ES-I3 (cell line): ENCODE data around the gene PARL.
"Not testable (repeated sequence)": the region's sequence is repeated elsewhere in the genome, so short reads cannot be mapped to it uniquely, and the experiment has no call there.

ENCODE experiments used
- H3K36me3 ChIP-seq: 2 replicates; pipeline ENCODE4 v1.6.1; 2013; ENCODE audit warnings: mild to moderate bottlenecking, low read length, control low read depth, moderate library complexity; ENCODE audit not compliant: insufficient read depth
- H3K4me1 ChIP-seq: 2 replicates; pipeline ENCODE4 v1.6.1; 2013; ENCODE audit warnings: mild to moderate bottlenecking, control low read depth, low read length; ENCODE audit not compliant: insufficient read depth
- H3K9ac ChIP-seq: 2 replicates; pipeline ENCODE4 v1.6.1; 2013; ENCODE audit warnings: low read depth, mild to moderate bottlenecking, low read length, moderate library complexity
- H3K9me3 ChIP-seq: 2 replicates; pipeline ENCODE4 v1.6.1; 2013; ENCODE audit warnings: mild to moderate bottlenecking, low read length, moderate library complexity; ENCODE audit not compliant: control insufficient read depth, insufficient read depth

The PARL gene

DNA sequence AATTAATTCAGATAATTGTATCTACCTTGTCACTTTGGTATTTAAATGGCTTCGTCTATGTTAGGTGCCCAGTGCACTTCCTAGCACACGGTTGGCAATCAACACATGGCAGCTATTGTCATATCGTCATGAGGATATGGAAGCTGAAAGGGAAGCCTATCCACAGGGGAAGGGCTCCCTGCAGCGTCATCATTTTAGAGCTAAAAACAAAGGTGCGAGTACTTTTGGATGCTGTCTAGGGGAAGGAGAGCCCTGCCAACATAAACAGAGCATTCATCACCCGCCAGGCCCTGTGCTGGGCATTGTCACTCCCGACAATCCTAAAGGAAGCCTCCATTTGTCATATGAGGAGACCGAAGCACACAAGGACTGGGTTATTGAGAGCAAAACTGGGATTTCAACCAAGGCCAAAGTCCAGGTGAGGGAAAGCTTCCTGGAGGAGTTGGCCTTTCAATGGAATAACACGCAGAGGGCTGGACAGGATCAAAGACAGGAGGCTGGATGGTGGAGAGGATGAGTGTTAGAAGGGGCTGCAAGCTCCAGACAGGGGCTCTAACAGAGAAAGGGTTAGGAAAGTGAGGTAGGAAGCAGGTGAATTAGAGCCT, 8.0 kb upstream of the PARL start:
- Histone ChIP-seq H3K36me3 (no peaks in the 10 kb centered on the region), H3K9me3 (no peaks in the 10 kb centered on the region), H3K9ac (no peak overlapping the region), H3K4me1 (no peaks in the 10 kb centered on the region)

DNA sequence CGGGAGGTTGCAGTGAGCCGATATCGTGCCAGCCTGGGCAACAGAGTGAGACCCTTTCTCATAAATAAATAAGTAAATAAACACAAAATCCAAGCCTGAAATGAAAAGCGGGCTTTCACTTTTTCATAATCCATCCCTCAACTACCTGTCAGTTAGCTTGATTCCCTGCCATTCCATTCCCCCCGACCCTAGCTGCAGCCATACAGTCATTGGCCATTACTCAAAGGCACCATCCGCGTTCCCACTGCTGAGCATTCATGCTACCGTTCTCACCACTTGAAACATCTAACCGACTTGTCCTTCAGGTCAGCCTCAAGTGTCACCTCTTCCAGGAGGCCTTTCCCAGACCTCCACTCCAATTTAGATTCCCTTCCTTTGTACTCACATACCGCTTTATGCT, 1.1 kb upstream of the PARL start:
- peaks cover 5% of the 10 kb centered on the region; the same call in 1 of the 2 replicates for H3K4me1 ChIP-seq
- H3K9ac ChIP-seq = no peak overlapping the region
- no peaks in the 10 kb centered on the region for H3K9me3 ChIP-seq
- no peaks in the 10 kb centered on the region for H3K36me3 ChIP-seq

- no peaks in the 10 kb centered on the region for H3K36me3 ChIP-seq
- no peaks in the 10 kb centered on the region for H3K9me3 ChIP-seq
- H3K9ac ChIP-seq = peak overlapping the region; percentile 87
- H3K4me1 ChIP-seq = peaks cover 5% of the 10 kb centered on the region; the same call in 1 of the 2 replicates
Observed at GRCh38 chr3:183884097-183884426, 618 bp downstream of the PARL start.

GRCh38 chr3:183883291-183884096, 1.2 kb downstream of the PARL start:
- H3K4me1 ChIP-seq = peaks cover 5% of the 10 kb centered on the region; the same call in 1 of the 2 replicates
- no peaks in the 10 kb centered on the region for H3K9me3 ChIP-seq
- peak overlapping the region; percentile 87 for H3K9ac ChIP-seq
- H3K36me3 ChIP-seq = no peaks in the 10 kb centered on the region

- peaks cover 5% of the 10 kb centered on the region; the same call in 1 of the 2 replicates for H3K4me1 ChIP-seq
- no peaks in the 10 kb centered on the region for H3K9me3 ChIP-seq
- no peak overlapping the region for H3K9ac ChIP-seq
- H3K36me3 ChIP-seq = no peaks in the 10 kb centered on the region
Observed at GRCh38 chr3:183880121-183880520, 4.6 kb downstream of the PARL start.

DNA sequence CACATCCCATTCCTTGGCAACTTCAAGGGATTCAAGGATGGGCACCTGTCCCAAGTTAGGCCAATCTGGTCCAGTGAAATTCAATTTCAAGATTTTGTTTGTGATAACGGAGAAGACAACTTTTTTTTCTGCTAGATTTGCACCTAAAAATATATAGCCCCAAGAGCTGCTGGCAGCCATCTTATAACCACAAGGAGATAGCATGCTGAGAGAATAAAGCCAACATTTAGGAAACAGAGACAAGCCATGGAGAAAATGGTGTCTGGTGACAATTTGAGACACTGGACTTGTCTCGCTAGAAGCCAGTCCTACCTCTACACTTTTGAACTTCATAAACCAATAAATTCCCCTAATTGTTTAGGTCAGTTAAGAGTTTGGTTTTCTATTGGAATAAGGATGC, 5.4 kb downstream of the PARL start:
- peaks cover 5% of the 10 kb centered on the region; the same call in 1 of the 2 replicates for H3K4me1 ChIP-seq
- no peaks in the 10 kb centered on the region for H3K36me3 ChIP-seq
- H3K9ac ChIP-seq = no peak overlapping the region
- H3K9me3 ChIP-seq = no peaks in the 10 kb centered on the region

GRCh38 chr3:183878071-183878470, 6.6 kb downstream of the PARL start:
- Histone ChIP-seq H3K9ac (no peak overlapping the region), H3K9me3 (no peaks in the 10 kb centered on the region), H3K4me1 (peaks cover 4% of the 10 kb centered on the region; the same call in 1 of the 2 replicates), H3K36me3 (no peaks in the 10 kb centered on the region)

- not testable (repeated sequence) for H3K9ac ChIP-seq, H3K4me1 ChIP-seq, H3K9me3 ChIP-seq, H3K36me3 ChIP-seq
Observed at GRCh38 chr3:183877227-183877626, 7.5 kb downstream of the PARL start.

- H3K36me3 ChIP-seq = no peaks in the 10 kb centered on the region
- no peaks in the 10 kb centered on the region; the same call in 1 of the 2 replicates for H3K4me1 ChIP-seq
- no peak overlapping the region for H3K9ac ChIP-seq
- no peaks in the 10 kb centered on the region for H3K9me3 ChIP-seq
Observed at GRCh38 chr3:183875411-183875810, 9.3 kb downstream of the PARL start.

DNA sequence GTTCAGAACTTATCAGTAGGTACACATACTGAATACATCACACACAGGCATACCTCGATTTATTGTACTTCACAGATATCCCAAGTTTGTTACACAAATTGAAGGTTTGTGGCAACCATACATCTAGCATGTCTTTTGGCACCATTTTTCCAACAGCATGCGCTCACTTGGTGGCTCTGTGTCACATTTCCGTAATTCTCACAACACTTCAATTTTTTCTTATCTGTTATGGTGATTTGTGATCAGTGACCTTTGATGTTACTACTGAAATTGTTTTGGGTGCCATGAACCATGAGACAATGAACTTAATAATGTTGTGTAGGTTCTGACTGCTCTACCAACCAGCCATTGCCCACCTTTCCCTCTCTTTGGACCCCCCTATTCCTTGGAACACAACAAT, 10.8 kb downstream of the PARL start:
- no peaks in the 10 kb centered on the region for H3K36me3 ChIP-seq
- no peaks in the 10 kb centered on the region for H3K9me3 ChIP-seq
- H3K9ac ChIP-seq = no peak overlapping the region
- no peaks in the 10 kb centered on the region; the same call in 1 of the 2 replicates for H3K4me1 ChIP-seq

GRCh38 chr3:183871541-183871940, 13.1 kb downstream of the PARL start:
- H3K9me3 ChIP-seq = no peaks in the 10 kb centered on the region
- no peaks in the 10 kb centered on the region for H3K36me3 ChIP-seq
- H3K4me1 ChIP-seq = no peaks in the 10 kb centered on the region
- H3K9ac ChIP-seq = no peak overlapping the region

GRCh38 chr3:183870563-183870962, 14.1 kb downstream of the PARL start:
- Histone ChIP-seq H3K4me1 (no peaks in the 10 kb centered on the region), H3K9ac (no peak overlapping the region), H3K9me3 (no peaks in the 10 kb centered on the region), H3K36me3 (peaks cover 1% of the 10 kb centered on the region; the same call in 1 of the 2 replicates)

GRCh38 chr3:183868796-183869195, 15.9 kb downstream of the PARL start:
- Histone ChIP-seq H3K9me3 (no peaks in the 10 kb centered on the region), H3K4me1 (no peaks in the 10 kb centered on the region), H3K36me3 (peaks cover 8% of the 10 kb centered on the region), H3K9ac (no peak overlapping the region)

GRCh38 chr3:183862610-183863009, 22.1 kb downstream of the PARL start:
- Histone ChIP-seq H3K9me3 (no peaks in the 10 kb centered on the region), H3K4me1 (no peaks in the 10 kb centered on the region), H3K9ac (no peak overlapping the region), H3K36me3 (peaks cover 14% of the 10 kb centered on the region)

DNA sequence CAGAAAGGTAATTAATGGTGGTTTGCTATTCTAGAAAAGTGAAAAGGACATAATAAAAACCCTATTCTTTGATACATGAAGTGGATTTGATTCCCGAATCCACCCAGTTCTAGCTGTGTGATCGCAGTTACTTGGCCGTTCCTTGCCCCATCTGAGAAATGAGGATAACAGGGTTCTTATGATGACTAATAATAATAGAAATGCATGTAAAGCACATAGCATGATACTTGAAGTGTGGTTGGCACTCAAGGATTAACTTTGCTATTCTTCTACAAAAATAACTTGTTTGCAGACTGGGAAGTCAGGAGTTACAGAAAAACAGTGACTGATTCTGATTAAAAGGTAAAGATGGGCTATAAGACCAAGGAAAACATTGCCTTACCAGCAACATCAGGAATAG, 26.8 kb downstream of the PARL start:
- no peaks in the 10 kb centered on the region for H3K9me3 ChIP-seq
- no peaks in the 10 kb centered on the region for H3K4me1 ChIP-seq
- H3K36me3 ChIP-seq = peaks cover 8% of the 10 kb centered on the region
- H3K9ac ChIP-seq = no peak overlapping the region
